Adrenal gland (tissue), 12 donors: ENCODE results near the gene ZYX. TPM values are rescaled to one million over a fixed set of nuclear protein-coding genes. Genes with fewer than 3 reads are reported as not detected.
A peak's percentile ranks its signal among the peaks of the same experiment; 100 is the strongest.

Experiments used
- DNase-seq, 7 donors: peaks; one replicate each; pipeline ENCODE4 v3.0.0-alpha.2; 2019 to 2020
- H3K27ac ChIP-seq, 5 donors: fragments of 200-600 bp; sonication (generic) in 4 of 5; 1 replicate in 3 of 5; 2 replicates in 2 of 5; pipeline versions ENCODE4 v1.5.1 to v1.8.0; 2016 to 2020; ENCODE audit warnings: mild to moderate bottlenecking in 1 of 5
- H3K27me3 ChIP-seq: fragments of 200-600 bp; 2 replicates; pipeline ENCODE4 v1.8.0; 2021
- H3K36me3 ChIP-seq, 2 donors: fragments of 200-600 bp; replicated peaks in 1 of 2; 1 replicate in 1 of 2; 2 replicates in 1 of 2; pipeline versions ENCODE4 v1.5.1 to v1.8.0; 2018 to 2022
- H3K4me1 ChIP-seq, 2 donors: fragments of 200-600 bp; replicated peaks in 1 of 2; 1 replicate in 1 of 2; 2 replicates in 1 of 2; pipeline versions ENCODE4 v1.5.1 to v1.8.0; 2018 to 2021
- H3K4me3 ChIP-seq, 4 donors: fragments of 200-600 bp; sonication (generic) in 3 of 4; one replicate each; pipeline ENCODE4 v1.5.1; 2016 to 2018
- H3K9me3 ChIP-seq, 3 donors: fragments of 200-600 bp; sonication (generic) in 1 of 3; replicated peaks in 1 of 3; 1 replicate in 2 of 3; 2 replicates in 1 of 3; pipeline versions ENCODE4 v1.5.1 to v1.8.0; 2016 to 2021
- CTCF ChIP-seq, 6 experiments: fragments of 450-650 bp in 4 of 6; fragments of 200-600 bp in 2 of 6; sonication (generic) in 1 of 6; IDR thresholded peaks; 1 replicate in 5 of 6; 2 replicates in 1 of 6; pipeline versions ENCODE4 v1.5.1 to v1.8.0; 2016 to 2021; ENCODE audit warnings: antibody characterized with exemption in 6 of 6, mild to moderate bottlenecking in 2 of 6, moderate library complexity in 1 of 6
- POLR2A ChIP-seq, 2 donors: fragments of 450-650 bp; IDR thresholded peaks; one replicate each; pipeline ENCODE4 v1.6.1; 2017; ENCODE audit warnings: antibody characterized with exemption in 2 of 2, mild to moderate bottlenecking in 2 of 2, moderate library complexity in 1 of 2
- WGBS, 4 donors: extraction: QIAGEN DNeasy Blood & Tissue Kit in 2 of 4; methylation state at CpG; one replicate each; pipeline versions ENCODE4 v1.1.5 to v1.1.7; 2013 to 2017; 5-methylcytosine and 5-hydroxymethylcytosine counted together
- intact Hi-C, 2 donors: fragments of 100-400 bp; cut with DNase I; formaldehyde crosslinking; loops; one replicate each; pipeline versions ENCODE4 v1.14.1 to v1.15.0; 2022 to 2023
- polyA plus RNA-seq, 3 donors: library from polyadenylated mRNA; stranded (reverse); fragments of 200-250 nt in 2 of 3; fragments of 350-450 nt in 1 of 3; fragmentation: Illumina TruSeq in 1 of 3; extraction: RNeasy Lipid Tissue Mini Kit (QIAGEN cat#74804) in 1 of 3; gene quantifications; one replicate each; pipeline ENCODE4 v1.2.3, GENCODE V29; 2013 to 2014
- total RNA-seq, 9 donors: library from RNA; depleted of rRNA in 4 of 9; stranded (reverse); fragments of >200 nt in 4 of 9; fragments of 120-200 nt in 1 of 9; fragmentation: NEBNext Ultra II Directional in 1 of 9; extraction: Animal tissue kit (Norgen Biotek cat#: 25700) in 1 of 9; gene quantifications; one replicate each; pipeline versions ENCODE4 v1.1.0 to v1.2.4, GENCODE V29; 2013 to 2023
- donor health status: healthy with polysubstance abuse.
- donor health status: Bipolar disorder and iron deficiency.
- donor health status: DM: yes; HTN: yes; CAD: no.
- donor health status: DM: no; HTN: no; CAD: no.
- donor health status: DM: no; HTN: no; CAD: no.
- donor health status: DM: yes; HTN: yes; CAD: no.

Gene ZYX
- total and polyA plus RNA-seq, 12 donors = 5.0 to 152 (median 77.1) TPM

GRCh38 chr7:143362131-143363015 lies 18.8 kb upstream of the ZYX start, which contains the start of gene FAM131B:
Gene FAM131B (minus strand): TSS chr7:143362713. CDS start chr7:143362603, 110 bp downstream.
- H3K9me3 ChIP-seq = no peaks in the 10 kb centered on the region
- H3K27ac ChIP-seq = no peak within 1 kb of the TSS
- 0 to 1% (median 1%) methylated on average over 35 to 103 of the region's 112 CpGs for WGBS, 4 donors
- H3K4me3 ChIP-seq = peak within 1 kb of the TSS in 1 of 4 donors; percentile 65
- DNase-seq = no peak
- TF ChIP-seq CTCF (IDR thresholded peaks at IDR 0.05) (no peak), POLR2A (IDR thresholded peaks at IDR 0.05) (no peak)
- peaks cover 17% of the 10 kb centered on the region for H3K27me3 ChIP-seq
- peaks cover 8 to 15% of the 10 kb centered on the region in 2 donors for H3K4me1 ChIP-seq
- intact Hi-C loops = no loop called here
- no peaks in the 10 kb centered on the region for H3K36me3 ChIP-seq

- H3K36me3 ChIP-seq = no peaks in the 10 kb centered on the region
- TF ChIP-seq CTCF (IDR thresholded peaks at IDR 0.05) (no peak), POLR2A (IDR thresholded peaks at IDR 0.05) (no peak)
- H3K4me3 ChIP-seq = peak overlapping the region in 1 of 4 donors; percentile 65
- no peaks in the 10 kb centered on the region for H3K9me3 ChIP-seq
- H3K27ac ChIP-seq = no peak overlapping the region
- peaks cover 17% of the 10 kb centered on the region for H3K27me3 ChIP-seq
- H3K4me1 ChIP-seq = peaks cover 8 to 15% of the 10 kb centered on the region in 2 donors
- 41 to 62% (median 47%) methylated on average over 16 to 19 of the region's 19 CpGs for WGBS, 4 donors
- DNase-seq = no peak
- intact Hi-C loops = no loop called here
Observed at GRCh38 chr7:143363016-143363937, 17.9 kb upstream of the ZYX start.

- no peak for TF ChIP-seq POLR2A (IDR thresholded peaks at IDR 0.05)
- TF ChIP-seq CTCF (IDR thresholded peaks at IDR 0.05) = no peak
- peaks cover 0 to 2% of the 10 kb centered on the region in 2 donors for H3K4me1 ChIP-seq
- intact Hi-C loops = no loop called here
- no peaks in the 10 kb centered on the region for H3K36me3 ChIP-seq
- DNase-seq = no peak
- 83 to 95% (median 87%) methylated on average over 4 of the region's 4 CpGs for WGBS, 4 donors
- peaks cover 5% of the 10 kb centered on the region for H3K27me3 ChIP-seq
- H3K27ac ChIP-seq = no peak overlapping the region
- no peaks in the 10 kb centered on the region for H3K9me3 ChIP-seq
- no peak overlapping the region for H3K4me3 ChIP-seq
Observed at GRCh38 chr7:143367972-143368371, 13.2 kb upstream of the ZYX start.

- no peak overlapping the region for H3K4me3 ChIP-seq
- H3K27ac ChIP-seq = no peak overlapping the region
- no peaks in the 10 kb centered on the region for H3K36me3 ChIP-seq
- TF ChIP-seq CTCF (IDR thresholded peaks at IDR 0.05) (no peak), POLR2A (IDR thresholded peaks at IDR 0.05) (no peak)
- 88 to 100% (median 96%) methylated on average over 1 of the region's 1 CpG for WGBS, 4 donors
- no peaks in the 10 kb centered on the region for H3K9me3 ChIP-seq
- H3K27me3 ChIP-seq = peaks cover under 1% of the 10 kb centered on the region
- no peaks in the 10 kb centered on the region for H3K4me1 ChIP-seq
- no peak for DNase-seq
- intact Hi-C loops = no loop called here
Observed at GRCh38 chr7:143368387-143368786, 12.8 kb upstream of the ZYX start.
